ENCODE measurements around the gene FYN. TPM values are rescaled to one million over a fixed set of nuclear protein-coding genes. Genes with fewer than 3 reads are reported as not detected.

Gene FYN
- total RNA-seq, 2 experiments from 2014 or later, result 236 to 244 TPM

GRCh38 chr6:111673937-111674336 is 199.3 kb downstream of the FYN start:
- Mint-ChIP-seq H3K9me3 (no peaks in the 10 kb centered on the region), H3K4me3 (no peak overlapping the region), H3K4me1 (ENCODE audit: low read depth) (peaks cover 25% of the 10 kb centered on the region), H3K27me3 (ENCODE audit: low read depth) (no peaks in the 10 kb centered on the region), H3K27ac (no peak overlapping the region), H3K36me3 (ENCODE audit: low read depth) (peaks cover 46% of the 10 kb centered on the region)
- intact Hi-C loops (cut with micrococcal nuclease), result no loop called here
- DNase-seq, result no peak
- CTCF ChIA-PET, result interaction anchor here (0.6 to 1.6 kb wide), 2 partner anchors 415 to 479 kb away, joined by 3 to 5 read pairs; a partner anchor contains a TSS

- H3K36me3 Mint-ChIP-seq (ENCODE audit: low read depth), result peaks cover 44% of the 10 kb centered on the region
- H3K4me3 Mint-ChIP-seq, result no peak overlapping the region
- CTCF ChIA-PET, result interaction anchor here (0.6 kb wide), 1 partner anchor 479 kb away, joined by 3 read pairs; no protein-coding TSS in a partner anchor
- no peak overlapping the region for H3K27ac Mint-ChIP-seq
- DNase-seq, result no peak
- H3K4me1 Mint-ChIP-seq (ENCODE audit: low read depth), result peaks cover 21% of the 10 kb centered on the region
- no peaks in the 10 kb centered on the region for H3K27me3 Mint-ChIP-seq (ENCODE audit: low read depth)
- intact Hi-C loops (cut with micrococcal nuclease), result no loop called here
- H3K9me3 Mint-ChIP-seq, result no peaks in the 10 kb centered on the region
Observed at GRCh38 chr6:111673532-111673931, 199.7 kb downstream of the FYN start.

- Mint-ChIP-seq H3K27ac (peak overlapping the region; percentile 23), H3K4me1 (ENCODE audit: low read depth) (peaks cover 15% of the 10 kb centered on the region), H3K36me3 (ENCODE audit: low read depth) (peaks cover 48% of the 10 kb centered on the region), H3K27me3 (ENCODE audit: low read depth) (no peaks in the 10 kb centered on the region), H3K4me3 (no peak overlapping the region), H3K9me3 (no peaks in the 10 kb centered on the region)
- intact Hi-C loops (cut with micrococcal nuclease), result no loop called here
- CTCF ChIA-PET, result no interaction called here
- no peak for DNase-seq
Observed at GRCh38 chr6:111672761-111673450, 200.3 kb downstream of the FYN start.

GRCh38 chr6:111669326-111669725 is 203.9 kb downstream of the FYN start:
- Mint-ChIP-seq H3K9me3 (no peaks in the 10 kb centered on the region), H3K27ac (no peak overlapping the region)
- CTCF ChIA-PET, result interaction anchor here (0.7 kb wide), 1 partner anchor 38 kb away, joined by 5 read pairs; no protein-coding TSS in a partner anchor

GRCh38 chr6:111668410-111668809 is 204.8 kb downstream of the FYN start:
- H3K4me3 Mint-ChIP-seq, result no peak overlapping the region
- CTCF ChIA-PET, result interaction anchor here (0.7 to 1.4 kb wide), 3 partner anchors 8 to 35 kb away, joined by 3 to 5 read pairs (median 4); no protein-coding TSS in a partner anchor
- no peaks in the 10 kb centered on the region for H3K4me1 Mint-ChIP-seq (ENCODE audit: low read depth)
- peak overlapping the region; percentile 50 for H3K27ac Mint-ChIP-seq
- DNase-seq, result no peak
- intact Hi-C loops (cut with micrococcal nuclease), result no loop called here
- H3K36me3 Mint-ChIP-seq (ENCODE audit: low read depth), result peaks cover 50% of the 10 kb centered on the region
- no peaks in the 10 kb centered on the region for H3K9me3 Mint-ChIP-seq
- no peaks in the 10 kb centered on the region for H3K27me3 Mint-ChIP-seq (ENCODE audit: low read depth)

More at GRCh38 chr6:111669326-111669725, 203.9 kb downstream of the FYN start:
- intact Hi-C loops (cut with micrococcal nuclease), result no loop called here
- Mint-ChIP-seq H3K4me1 (ENCODE audit: low read depth) (no peaks in the 10 kb centered on the region), H3K4me3 (no peak overlapping the region), H3K36me3 (ENCODE audit: low read depth) (peaks cover 52% of the 10 kb centered on the region), H3K27me3 (ENCODE audit: low read depth) (no peaks in the 10 kb centered on the region)
- no peak for DNase-seq

GRCh38 chr6:111667931-111668330 is 205.3 kb downstream of the FYN start:
- Mint-ChIP-seq H3K4me3 (no peak overlapping the region), H3K27me3 (ENCODE audit: low read depth) (no peaks in the 10 kb centered on the region), H3K27ac (no peak overlapping the region), H3K9me3 (no peaks in the 10 kb centered on the region), H3K36me3 (ENCODE audit: low read depth) (peaks cover 45% of the 10 kb centered on the region), H3K4me1 (ENCODE audit: low read depth) (no peaks in the 10 kb centered on the region)
- CTCF ChIA-PET, result interaction anchor here (0.7 to 1.4 kb wide), 3 partner anchors 8 to 35 kb away, joined by 3 to 5 read pairs (median 4); no protein-coding TSS in a partner anchor
- no peak for DNase-seq
- intact Hi-C loops (cut with micrococcal nuclease), result no loop called here

- H3K9me3 Mint-ChIP-seq, result no peaks in the 10 kb centered on the region
- peaks cover 39% of the 10 kb centered on the region for H3K36me3 Mint-ChIP-seq (ENCODE audit: low read depth)
- DNase-seq, result no peak
- H3K4me3 Mint-ChIP-seq, result no peak overlapping the region
- H3K27ac Mint-ChIP-seq, result peak overlapping the region; percentile 40
- CTCF ChIA-PET, result interaction anchor here (1.0 to 1.5 kb wide), 2 partner anchors 408 to 497 kb away, joined by 3 to 4 read pairs; a partner anchor contains a TSS
- intact Hi-C loops (cut with micrococcal nuclease), result no loop called here
- no peaks in the 10 kb centered on the region for H3K4me1 Mint-ChIP-seq (ENCODE audit: low read depth)
- H3K27me3 Mint-ChIP-seq (ENCODE audit: low read depth), result no peaks in the 10 kb centered on the region
Observed at GRCh38 chr6:111666847-111667246, 206.4 kb downstream of the FYN start.

- Mint-ChIP-seq H3K9me3 (no peaks in the 10 kb centered on the region), H3K4me1 (ENCODE audit: low read depth) (no peaks in the 10 kb centered on the region), H3K4me3 (no peak overlapping the region), H3K36me3 (ENCODE audit: low read depth) (peaks cover 39% of the 10 kb centered on the region), H3K27ac (peak overlapping the region; percentile 67), H3K27me3 (ENCODE audit: low read depth) (no peaks in the 10 kb centered on the region)
- no peak for DNase-seq
- intact Hi-C loops (cut with micrococcal nuclease), result no loop called here
- CTCF ChIA-PET, result no interaction called here
Observed at GRCh38 chr6:111664565-111665030, 208.7 kb downstream of the FYN start.

- Mint-ChIP-seq H3K27ac (peak overlapping the region; percentile 67), H3K4me1 (ENCODE audit: low read depth) (no peaks in the 10 kb centered on the region), H3K36me3 (ENCODE audit: low read depth) (peaks cover 35% of the 10 kb centered on the region), H3K27me3 (ENCODE audit: low read depth) (no peaks in the 10 kb centered on the region), H3K9me3 (no peaks in the 10 kb centered on the region), H3K4me3 (no peak overlapping the region)
- DNase-seq, result no peak
- intact Hi-C loops (cut with micrococcal nuclease), result no loop called here
- CTCF ChIA-PET, result no interaction called here
Observed at GRCh38 chr6:111663692-111664564, 209.3 kb downstream of the FYN start.

- peaks cover 30% of the 10 kb centered on the region for H3K36me3 Mint-ChIP-seq (ENCODE audit: low read depth)
Observed at GRCh38 chr6:111662794-111663593, 210.3 kb downstream of the FYN start.

GRCh38 chr6:111662072-111662793 is 211.0 kb downstream of the FYN start:
- Mint-ChIP-seq H3K4me1 (ENCODE audit: low read depth) (no peaks in the 10 kb centered on the region), H3K36me3 (ENCODE audit: low read depth) (peaks cover 25% of the 10 kb centered on the region), H3K27me3 (ENCODE audit: low read depth) (no peaks in the 10 kb centered on the region), H3K9me3 (no peaks in the 10 kb centered on the region), H3K4me3 (no peak overlapping the region), H3K27ac (peak overlapping the region; percentile 17)
- intact Hi-C loops (cut with micrococcal nuclease), result no loop called here
- DNase-seq, result no peak
- CTCF ChIA-PET, result interaction anchor here (0.9 kb wide), 1 partner anchor 403 kb away, joined by 4 read pairs; a partner anchor contains a TSS

More at GRCh38 chr6:111662794-111663593, 210.3 kb downstream of the FYN start:
- Mint-ChIP-seq H3K4me1 (ENCODE audit: low read depth) (no peaks in the 10 kb centered on the region), H3K9me3 (no peaks in the 10 kb centered on the region), H3K4me3 (no peak overlapping the region), H3K27ac (peak overlapping the region; percentile 67), H3K27me3 (ENCODE audit: low read depth) (no peaks in the 10 kb centered on the region)
- no peak for DNase-seq
- CTCF ChIA-PET, result no interaction called here
- intact Hi-C loops (cut with micrococcal nuclease), result no loop called here
